CD1c-positive myeloid dendritic cell (primary cell): ENCODE data around the gene SMC4.
A peak's percentile ranks its signal among the peaks of the same experiment; 100 is the strongest.

Experiments
- DNase-seq: peaks from one replicate; pipeline ENCODE4 v3.0.0-alpha.2; 2016; ENCODE audit errors: extremely low spot score

Gene SMC4

GRCh38 chr3:160395297-160395696 lies 4.2 kb upstream of the SMC4 start:
- no peak for DNase-seq

DNA sequence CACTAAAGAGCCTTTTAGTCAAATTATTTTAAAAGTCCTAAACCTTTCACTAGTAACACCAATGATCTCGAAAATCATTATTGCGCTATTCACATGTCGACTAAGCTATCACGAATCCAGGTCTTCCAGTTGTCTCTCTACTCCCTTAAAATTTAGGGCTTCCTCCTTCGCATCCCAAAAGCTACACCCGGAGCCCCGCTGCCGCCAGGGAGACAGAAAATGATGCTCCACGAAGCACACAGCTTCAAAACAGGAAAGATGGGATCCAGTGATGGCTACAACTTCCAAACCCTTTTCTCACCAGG lies 678 bp upstream of the SMC4 start:
- DNase-seq, result no peak

GRCh38 chr3:160400030-160400701 lies 716 bp downstream of the SMC4 start:
- DNase-seq, result peak; percentile 88

GRCh38 chr3:160400702-160401150 lies 1.3 kb downstream of the SMC4 start:
- DNase-seq, result peak; percentile 51

- DNase-seq, result peak; percentile 43
Observed at GRCh38 chr3:160401291-160402095, 2.0 kb downstream of the SMC4 start.

- no peak for DNase-seq
Observed at GRCh38 chr3:160402221-160403027, 3.0 kb downstream of the SMC4 start.

DNA sequence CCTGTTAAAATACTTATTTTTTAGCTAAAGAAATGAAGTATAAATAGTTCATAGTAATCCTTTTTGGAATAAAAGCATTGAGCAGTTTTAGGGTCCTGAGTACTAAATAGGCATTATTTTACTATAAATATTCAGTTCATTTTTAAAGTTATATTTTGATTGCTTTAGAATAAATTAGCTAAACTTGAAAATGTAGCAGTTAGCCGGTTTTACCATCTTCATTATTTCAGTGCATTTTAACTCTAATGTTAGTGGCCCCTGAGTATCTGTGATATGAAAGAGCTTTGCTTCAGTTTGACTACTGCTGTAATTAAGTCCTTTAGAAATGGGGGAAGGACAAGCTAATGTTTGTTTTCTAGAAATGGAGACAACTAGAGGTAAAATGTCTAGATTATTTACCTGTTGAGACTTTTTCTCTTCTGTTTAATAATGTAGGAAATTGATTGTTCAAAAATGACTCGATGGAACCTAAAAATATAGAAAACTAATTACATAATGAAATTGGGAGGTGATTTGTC lies 3.6 kb downstream of the SMC4 start:
- DNase-seq, result no peak

DNA sequence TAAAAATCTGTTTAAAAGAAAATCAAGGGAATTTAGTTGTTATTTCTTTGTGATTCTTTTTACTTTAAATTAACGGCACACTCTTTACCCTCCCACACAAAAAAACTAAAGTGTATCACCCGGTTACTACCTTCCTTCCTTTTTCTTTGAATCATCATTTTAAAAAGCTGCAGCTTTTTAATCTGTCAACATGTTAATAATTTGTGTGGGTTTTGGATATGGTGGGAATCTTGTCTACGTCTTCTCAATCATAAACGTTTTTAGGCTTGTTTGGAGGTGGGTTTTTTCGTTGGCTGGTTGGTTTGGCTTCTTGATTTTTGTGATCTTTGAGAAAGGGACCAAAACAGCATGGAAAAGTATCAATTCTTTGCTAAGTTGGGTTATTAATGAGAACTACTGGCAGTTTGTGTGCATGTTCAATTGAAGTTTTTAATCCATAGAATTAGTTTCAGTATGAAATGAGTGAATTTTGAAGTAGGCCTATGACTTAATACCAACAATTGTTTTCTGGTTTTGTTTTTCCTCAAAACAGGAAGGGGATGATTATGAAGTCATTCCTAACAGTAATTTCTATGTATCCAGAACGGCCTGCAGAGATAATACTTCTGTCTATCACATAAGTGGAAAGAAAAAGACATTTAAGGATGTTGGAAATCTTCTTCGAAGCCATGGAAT lies 4.5 kb downstream of the SMC4 start:
- DNase-seq, result peak; percentile 14

DNA sequence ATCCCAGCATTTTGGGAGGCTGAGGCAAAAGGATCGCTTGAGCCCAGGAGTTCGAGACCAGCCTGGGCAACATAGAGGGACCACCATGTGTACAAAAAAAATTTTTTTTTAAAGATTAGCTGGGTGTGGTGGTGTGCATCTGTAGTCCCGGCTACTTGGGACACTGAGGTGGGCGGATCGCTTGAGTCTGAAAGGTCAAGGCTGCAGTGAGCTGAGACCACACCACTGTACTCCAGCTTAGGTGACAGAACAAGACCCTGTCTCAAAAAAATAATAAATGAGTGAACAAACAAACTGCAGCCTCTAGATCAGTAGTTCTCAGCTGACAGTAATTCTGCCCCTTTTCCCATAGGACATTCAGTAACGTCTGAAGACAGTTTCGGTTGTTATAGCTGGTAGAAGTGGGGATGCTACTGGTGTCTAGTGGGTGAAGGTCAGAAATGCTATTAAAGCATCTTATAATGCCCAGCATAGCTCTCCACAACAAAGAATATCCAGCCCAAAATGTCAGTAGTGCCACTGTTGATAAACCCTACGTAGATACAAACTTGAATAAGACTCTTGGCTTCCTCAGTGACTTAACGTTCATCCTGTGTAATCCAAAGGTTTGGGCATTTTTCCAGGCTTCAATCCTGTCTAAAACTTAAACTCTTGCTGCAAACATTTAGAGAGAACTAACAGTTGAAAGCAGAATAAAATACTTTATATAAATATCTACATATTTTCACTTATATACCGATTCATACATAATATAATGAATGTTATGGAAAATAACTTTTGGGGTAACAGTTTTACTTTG lies 10.6 kb downstream of the SMC4 start:
- no peak for DNase-seq

GRCh38 chr3:160412477-160412876 lies 13.0 kb downstream of the SMC4 start:
- no peak for DNase-seq

- peak; percentile 80 for DNase-seq
Observed at GRCh38 chr3:160413613-160414248, 14.3 kb downstream of the SMC4 start.

- DNase-seq, result no peak
Observed at GRCh38 chr3:160417311-160417710, 17.9 kb downstream of the SMC4 start.

GRCh38 chr3:160427832-160428424 lies 28.5 kb downstream of the SMC4 start:
- DNase-seq, result no peak

GRCh38 chr3:160434071-160434470 lies 34.6 kb downstream of the SMC4 start:
- no peak for DNase-seq

DNA sequence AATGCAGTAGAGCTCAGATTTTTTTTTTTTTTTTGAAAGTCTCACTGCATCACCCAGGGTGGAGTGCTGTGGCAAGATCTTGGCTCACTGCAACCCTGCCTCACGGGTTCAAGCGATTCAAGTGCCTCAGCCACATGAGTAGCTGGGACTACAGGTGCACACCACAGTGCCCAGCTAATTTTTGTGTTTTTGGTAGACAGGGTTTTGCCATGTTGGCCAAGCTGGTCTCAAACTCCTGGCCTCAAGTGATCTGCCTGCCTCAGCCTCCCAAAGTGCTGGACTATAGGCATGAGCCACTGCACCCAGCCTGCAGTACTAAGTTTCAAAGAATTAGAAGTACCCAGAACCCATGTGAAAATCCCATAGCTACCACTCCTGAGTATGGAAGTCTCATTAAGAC lies 35.6 kb downstream of the SMC4 start:
- DNase-seq, result no peak

- no peak for DNase-seq
Observed at GRCh38 chr3:160435747-160436146, 36.3 kb downstream of the SMC4 start.

DNA sequence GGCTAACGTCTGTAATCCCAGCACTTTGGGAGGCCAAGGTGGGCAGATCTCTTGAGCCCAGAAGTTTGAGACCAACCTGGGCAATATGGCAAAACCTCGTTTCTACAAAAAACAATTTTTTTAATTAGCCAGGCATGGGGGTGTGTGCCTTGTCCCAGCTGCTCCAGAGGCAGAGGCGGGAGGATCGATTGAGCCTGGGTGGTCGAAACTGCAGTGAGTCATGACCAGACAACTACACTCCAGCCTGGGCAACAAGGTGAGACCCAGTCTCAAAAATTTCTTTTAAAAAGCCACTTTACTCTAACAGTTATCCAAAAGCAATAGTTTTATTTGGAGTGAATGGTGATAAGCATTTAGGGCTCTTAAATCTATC lies 37.6 kb downstream of the SMC4 start:
- no peak for DNase-seq

GRCh38 chr3:160440687-160441086 lies 41.2 kb downstream of the SMC4 start:
- DNase-seq, result no peak

- DNase-seq, result no peak
Observed at GRCh38 chr3:160444411-160444810, 45.0 kb downstream of the SMC4 start.

GRCh38 chr3:160445854-160446253 lies 46.4 kb downstream of the SMC4 start:
- DNase-seq, result no peak
